Liver (tissue), 9 donors: ENCODE measurements around the gene MRPS24. TPM values are rescaled to one million over a fixed set of nuclear protein-coding genes. Genes with fewer than 3 reads are reported as not detected.

Experiments used
- DNase-seq: peaks from one replicate; pipeline ENCODE4 v3.0.0-alpha.2; 2017; ENCODE audit warnings: low spot score
- H3K27ac ChIP-seq, 2 donors: one replicate each; pipeline ENCODE4 v1.7.0; 2013; ENCODE audit warnings: inconsistent platforms in 2 of 2, low read length in 2 of 2, control low read depth in 1 of 2, low read depth in 1 of 2, mild to moderate bottlenecking in 1 of 2
- H3K27me3 ChIP-seq, 4 donors: one replicate each; pipeline versions ENCODE4 v1.6.1 to v1.7.0; 2013; ENCODE audit warnings: low read length in 3 of 4, inconsistent platforms in 1 of 4, mild to moderate bottlenecking in 1 of 4, moderate library complexity in 1 of 4; ENCODE audit not compliant: control insufficient read depth in 4 of 4, insufficient read depth in 4 of 4
- H3K36me3 ChIP-seq, 4 donors: one replicate each; pipeline versions ENCODE4 v1.6.1 to v1.7.0; 2013; ENCODE audit warnings: low read length in 3 of 4, mild to moderate bottlenecking in 3 of 4, low read depth in 1 of 4, moderate library complexity in 1 of 4; ENCODE audit not compliant: control insufficient read depth in 4 of 4, insufficient read depth in 3 of 4
- H3K4me1 ChIP-seq, 4 donors: one replicate each; pipeline versions ENCODE4 v1.6.1 to v1.7.0; 2013; ENCODE audit warnings: low read length in 3 of 4, mild to moderate bottlenecking in 3 of 4, moderate library complexity in 1 of 4; ENCODE audit not compliant: control insufficient read depth in 4 of 4, insufficient read depth in 4 of 4
- H3K4me3 ChIP-seq, 3 donors: one replicate each; pipeline versions ENCODE4 v1.6.1 to v1.7.0; 2013; ENCODE audit warnings: low read length in 3 of 3, control low read depth in 1 of 3, low read depth in 1 of 3, mild to moderate bottlenecking in 1 of 3
- H3K9ac ChIP-seq, 2 donors: one replicate each; pipeline ENCODE4 v1.7.0; 2013; ENCODE audit warnings: low read length in 2 of 2, mild to moderate bottlenecking in 2 of 2, moderate library complexity in 2 of 2, control low read depth in 1 of 2, low read depth in 1 of 2
- H3K9me3 ChIP-seq, 4 donors: one replicate each; pipeline versions ENCODE4 v1.6.1 to v1.7.0; 2013; ENCODE audit warnings: low read length in 3 of 4; ENCODE audit not compliant: control insufficient read depth in 4 of 4
- EGR1 ChIP-seq, 2 donors: IDR thresholded peaks; 2 replicates each; pipeline ENCODE4 v1.6.1; 2016 to 2018; ENCODE audit warnings: antibody characterized with exemption in 2 of 2, low read depth in 2 of 2
- FOXA1 ChIP-seq: IDR thresholded peaks from 2 replicates; pipeline ENCODE4 v1.6.1; 2016; ENCODE audit warnings: antibody characterized with exemption
- FOXA2 ChIP-seq: IDR thresholded peaks from 2 replicates; pipeline ENCODE4 v1.6.1; 2016; ENCODE audit warnings: antibody characterized with exemption
- GABPA ChIP-seq, 2 donors: IDR thresholded peaks in 1 of 2; conservative IDR thresholded peaks in 1 of 2; 2 replicates each; pipeline ENCODE4 v1.6.1; 2016; ENCODE audit warnings: antibody characterized with exemption in 2 of 2, mild to moderate bottlenecking in 1 of 2, moderate library complexity in 1 of 2
- HNF4A ChIP-seq, 2 donors: conservative IDR thresholded peaks; 2 replicates each; pipeline ENCODE4 v1.6.1; 2016; ENCODE audit warnings: antibody characterized with exemption in 2 of 2, mild to moderate bottlenecking in 2 of 2
- HNF4G ChIP-seq: IDR thresholded peaks from 2 replicates; pipeline ENCODE4 v1.6.1; 2016; ENCODE audit warnings: antibody characterized with exemption
- JUND ChIP-seq, 2 donors: IDR thresholded peaks; 2 replicates each; pipeline ENCODE4 v1.6.1; 2016; ENCODE audit warnings: antibody characterized with exemption in 2 of 2
- NR2F2 ChIP-seq: IDR thresholded peaks from 2 replicates; pipeline ENCODE4 v1.6.1; 2016; ENCODE audit warnings: antibody characterized with exemption
- RAD21 ChIP-seq, 2 donors: IDR thresholded peaks; 2 replicates each; pipeline ENCODE4 v1.6.1; 2016; ENCODE audit warnings: antibody characterized with exemption in 2 of 2, mild to moderate bottlenecking in 2 of 2
- RXRA ChIP-seq, 2 donors: IDR thresholded peaks; 2 replicates each; pipeline ENCODE4 v1.6.1; 2017 to 2018; ENCODE audit warnings: antibody characterized with exemption in 2 of 2, mild to moderate bottlenecking in 1 of 2
- SP1 ChIP-seq: IDR thresholded peaks from 2 replicates; pipeline ENCODE4 v1.6.1; 2018; ENCODE audit warnings: antibody characterized with exemption, mild to moderate bottlenecking
- TAF1 ChIP-seq: conservative IDR thresholded peaks from 2 replicates; pipeline ENCODE4 v1.6.1; 2016; ENCODE audit warnings: antibody characterized with exemption, mild to moderate bottlenecking
- YY1 ChIP-seq: IDR thresholded peaks from 2 replicates; pipeline ENCODE4 v1.6.1; 2016; ENCODE audit warnings: antibody characterized with exemption, mild to moderate bottlenecking
- WGBS: extraction: QIAGEN DNeasy Blood & Tissue Kit; methylation state at CpG from one replicate; pipeline ENCODE4 v1.1.7; 2013; 5-methylcytosine and 5-hydroxymethylcytosine counted together
- polyA plus RNA-seq, 2 donors: library from polyadenylated mRNA; stranded (reverse) in 1 of 2; unstranded in 1 of 2; fragments of 200-250 nt in 1 of 2; fragments of >200 nt in 1 of 2; fragmentation: Nextera tagmentation in 1 of 2; extraction: Ambion mirVana in 1 of 2; gene quantifications; one replicate each; pipeline versions ENCODE4 v1.2.1 to v1.2.3, GENCODE V29; 2013 to 2015
- total RNA-seq, 2 donors: library from RNA; depleted of rRNA; stranded (reverse); fragments of >200 nt; gene quantifications; one replicate each; pipeline ENCODE4 v1.2.3, GENCODE V29; 2014
- TF ChIP-seq, protein P1 (sequence below): IDR thresholded peaks from 2 replicates; pipeline ENCODE4 v1.6.1; 2016; ENCODE audit warnings: antibody characterized with exemption
- TF ChIP-seq, protein P2 (sequence below): fragments of 150-350 bp; IDR thresholded peaks from 2 replicates; pipeline ENCODE4 v1.5.1; 2017; ENCODE audit warnings: improper control_type of control experiment, low read depth, low read length; ENCODE audit not compliant: missing input control
- TF ChIP-seq, protein P3 (sequence below): IDR thresholded peaks from 2 replicates; pipeline ENCODE4 v1.6.1; 2016; ENCODE audit warnings: antibody characterized with exemption, mild to moderate bottlenecking
- donor health status: healthy.
- donor health status: healthy.
- donor health status: healthy.
- donor health status: healthy.
- donor health status: healthy.

Gene MRPS24
- total and polyA plus RNA-seq, 4 donors = 38.7 to 177 (median 82.3) TPM

DNA sequence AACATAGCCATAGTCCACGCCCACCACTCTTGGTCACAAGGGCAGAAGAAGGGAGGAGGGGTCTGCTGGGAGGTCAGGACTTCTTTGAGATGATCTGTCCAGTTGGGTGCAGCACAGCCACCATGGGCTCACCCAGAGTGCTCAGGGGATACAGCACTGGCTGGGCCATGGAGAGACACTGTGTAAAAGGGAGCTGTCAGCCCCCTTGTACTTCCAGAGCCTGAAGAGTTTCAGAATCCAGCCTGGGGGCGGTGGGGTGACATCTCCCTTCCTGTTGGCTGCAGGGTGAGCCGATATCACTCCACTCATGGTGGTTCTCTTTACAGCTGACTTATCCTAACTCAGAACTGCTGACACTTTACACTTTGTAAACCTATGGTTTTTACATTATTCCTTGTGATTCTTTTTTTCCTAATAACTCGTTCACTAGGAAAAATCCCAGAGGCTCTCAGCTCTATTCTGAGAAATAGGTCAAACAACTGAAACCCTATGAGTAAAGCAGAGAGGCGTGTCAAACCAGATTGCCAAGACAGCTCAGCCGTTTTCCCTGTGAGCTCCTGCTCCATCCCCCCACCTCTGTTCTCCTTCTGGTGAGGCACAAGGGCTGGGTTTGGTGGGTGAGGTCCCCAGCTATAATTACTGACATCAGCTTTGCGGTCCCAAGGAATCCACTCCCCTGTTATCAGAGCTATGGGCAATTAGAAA, 3.2 kb upstream of the MRPS24 start (continued):
- TF ChIP-seq GABPA (IDR thresholded peaks at IDR 0.05 in 1 of 2, conservative IDR thresholded peaks at IDR 0.05 in 1 of 2) (no peak), RAD21 (IDR thresholded peaks at IDR 0.05) (no peak), RXRA (IDR thresholded peaks at IDR 0.05) (no peak), TAF1 (no peak), FOXA1 (no peak), HNF4A (conservative IDR thresholded peaks at IDR 0.05) (no peak)
- TF ChIP-seq, protein P1, sequence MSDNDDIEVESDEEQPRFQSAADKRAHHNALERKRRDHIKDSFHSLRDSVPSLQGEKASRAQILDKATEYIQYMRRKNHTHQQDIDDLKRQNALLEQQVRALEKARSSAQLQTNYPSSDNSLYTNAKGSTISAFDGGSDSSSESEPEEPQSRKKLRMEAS = no peak

DNA sequence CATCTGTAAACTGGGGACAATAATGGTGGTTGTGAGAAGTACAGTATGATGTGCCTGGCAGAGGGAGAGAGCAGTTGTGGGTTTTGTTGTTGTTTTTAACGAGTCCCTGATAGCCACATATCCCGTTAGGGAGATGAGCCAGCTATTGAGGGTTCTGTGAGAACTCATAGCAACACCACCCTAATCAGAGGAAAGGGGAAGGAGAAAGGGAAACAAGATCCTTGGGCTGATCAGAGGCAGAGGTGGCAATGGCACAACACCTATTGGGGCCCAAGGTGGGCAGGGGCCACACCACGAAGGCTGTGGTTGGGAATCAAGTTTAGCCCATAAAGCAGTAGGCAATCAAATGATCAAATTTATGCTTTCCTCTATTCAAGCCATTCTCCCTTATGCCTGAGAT, 1.7 kb upstream of the MRPS24 start:
- Histone ChIP-seq H3K9ac (no peak overlapping the region), H3K27me3 (no peaks in the 10 kb centered on the region), H3K9me3 (peaks cover 0 to 3% (median 0%) of the 10 kb centered on the region in 4 donors), H3K27ac (no peak overlapping the region), H3K4me3 (no peak overlapping the region), H3K36me3 (peaks cover 0 to 22% (median 15%) of the 10 kb centered on the region in 4 donors), H3K4me1 (peaks cover 4 to 17% (median 11%) of the 10 kb centered on the region in 4 donors)
- 84% methylated on average over 3 of the region's 3 CpGs for WGBS
- no peak for DNase-seq
- TF ChIP-seq, protein P2, sequence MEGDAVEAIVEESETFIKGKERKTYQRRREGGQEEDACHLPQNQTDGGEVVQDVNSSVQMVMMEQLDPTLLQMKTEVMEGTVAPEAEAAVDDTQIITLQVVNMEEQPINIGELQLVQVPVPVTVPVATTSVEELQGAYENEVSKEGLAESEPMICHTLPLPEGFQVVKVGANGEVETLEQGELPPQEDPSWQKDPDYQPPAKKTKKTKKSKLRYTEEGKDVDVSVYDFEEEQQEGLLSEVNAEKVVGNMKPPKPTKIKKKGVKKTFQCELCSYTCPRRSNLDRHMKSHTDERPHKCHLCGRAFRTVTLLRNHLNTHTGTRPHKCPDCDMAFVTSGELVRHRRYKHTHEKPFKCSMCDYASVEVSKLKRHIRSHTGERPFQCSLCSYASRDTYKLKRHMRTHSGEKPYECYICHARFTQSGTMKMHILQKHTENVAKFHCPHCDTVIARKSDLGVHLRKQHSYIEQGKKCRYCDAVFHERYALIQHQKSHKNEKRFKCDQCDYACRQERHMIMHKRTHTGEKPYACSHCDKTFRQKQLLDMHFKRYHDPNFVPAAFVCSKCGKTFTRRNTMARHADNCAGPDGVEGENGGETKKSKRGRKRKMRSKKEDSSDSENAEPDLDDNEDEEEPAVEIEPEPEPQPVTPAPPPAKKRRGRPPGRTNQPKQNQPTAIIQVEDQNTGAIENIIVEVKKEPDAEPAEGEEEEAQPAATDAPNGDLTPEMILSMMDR = no peak

DNA sequence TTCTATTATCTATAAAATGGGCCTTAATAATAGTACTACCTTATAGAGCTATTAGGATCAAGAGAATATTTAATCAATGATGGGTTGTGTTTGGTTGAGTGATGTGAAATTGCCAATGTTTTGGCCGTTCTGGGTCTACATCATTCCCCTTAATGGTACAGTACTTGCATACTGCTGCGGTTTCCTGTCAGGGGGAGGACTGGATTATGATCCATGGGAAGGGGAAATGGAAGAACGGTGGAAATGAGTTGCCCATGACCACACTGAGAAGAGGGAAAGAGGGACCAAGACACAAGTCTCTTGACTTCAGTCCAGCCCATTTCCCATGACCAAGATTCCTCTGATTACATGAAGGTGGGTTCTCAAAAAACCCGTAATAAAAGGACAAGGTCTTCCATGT, 999 bp upstream of the MRPS24 start:
- peaks cover 0 to 18% (median 12%) of the 10 kb centered on the region in 4 donors for H3K36me3 ChIP-seq
- WGBS = 85% methylated on average over 4 of the region's 4 CpGs
- TF ChIP-seq HNF4G (no peak), SP1 (no peak)
- H3K4me1 ChIP-seq = peaks cover 4 to 17% (median 11%) of the 10 kb centered on the region in 4 donors
- no peak for DNase-seq
- H3K9me3 ChIP-seq = peaks cover 0 to 3% (median 0%) of the 10 kb centered on the region in 4 donors
- no peak overlapping the region for H3K4me3 ChIP-seq
- no peak overlapping the region for H3K27ac ChIP-seq
- H3K27me3 ChIP-seq = no peaks in the 10 kb centered on the region
- H3K9ac ChIP-seq = no peak overlapping the region

DNA sequence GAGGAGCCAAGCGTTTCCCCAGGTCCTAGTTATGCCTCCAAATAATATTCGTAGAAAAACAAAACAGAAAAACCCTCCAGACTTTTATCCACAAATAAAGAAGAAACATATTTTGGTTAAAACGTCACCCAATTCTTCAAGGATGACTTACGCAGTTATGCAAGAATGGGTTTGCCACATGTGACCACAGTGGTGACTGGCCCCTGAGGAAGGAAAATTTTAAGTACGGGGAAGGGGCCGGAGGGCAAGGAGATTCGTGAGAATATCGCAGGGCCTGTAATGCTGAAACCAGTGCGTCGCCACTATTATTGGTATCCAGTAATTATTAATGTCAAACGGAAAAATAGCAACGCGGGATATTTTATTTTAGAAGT, 537 bp upstream of the MRPS24 start:
- DNase-seq = no peak
- peaks cover 0 to 14% (median 11%) of the 10 kb centered on the region in 4 donors for H3K36me3 ChIP-seq
- H3K9me3 ChIP-seq = peaks cover 0 to 3% (median 0%) of the 10 kb centered on the region in 4 donors
- H3K9ac ChIP-seq = peak overlapping the region in 1 of 2 donors; percentile 24
- peak overlapping the region; percentile 68 to 74 for H3K27ac ChIP-seq
- 53% methylated on average over 13 of the region's 13 CpGs for WGBS
- peaks cover 4 to 17% (median 11%) of the 10 kb centered on the region in 4 donors for H3K4me1 ChIP-seq
- H3K27me3 ChIP-seq = no peaks in the 10 kb centered on the region
- peak overlapping the region; percentile 61 to 97 (median 91) for H3K4me3 ChIP-seq
- TF ChIP-seq FOXA2 (no peak), HNF4A (conservative IDR thresholded peaks at IDR 0.05) (no peak), RAD21 (IDR thresholded peaks at IDR 0.05) (no peak), FOXA1 (no peak), EGR1 (IDR thresholded peaks at IDR 0.05; ENCODE audit: low read depth in 2 of 2) (no peak), NR2F2 (no peak), TAF1 (no peak), JUND (IDR thresholded peaks at IDR 0.05) (no peak), YY1 (no peak), GABPA (IDR thresholded peaks at IDR 0.05 in 1 of 2, conservative IDR thresholded peaks at IDR 0.05 in 1 of 2) (no peak)
- TF ChIP-seq, protein P2 = no peak
- TF ChIP-seq, protein P3, sequence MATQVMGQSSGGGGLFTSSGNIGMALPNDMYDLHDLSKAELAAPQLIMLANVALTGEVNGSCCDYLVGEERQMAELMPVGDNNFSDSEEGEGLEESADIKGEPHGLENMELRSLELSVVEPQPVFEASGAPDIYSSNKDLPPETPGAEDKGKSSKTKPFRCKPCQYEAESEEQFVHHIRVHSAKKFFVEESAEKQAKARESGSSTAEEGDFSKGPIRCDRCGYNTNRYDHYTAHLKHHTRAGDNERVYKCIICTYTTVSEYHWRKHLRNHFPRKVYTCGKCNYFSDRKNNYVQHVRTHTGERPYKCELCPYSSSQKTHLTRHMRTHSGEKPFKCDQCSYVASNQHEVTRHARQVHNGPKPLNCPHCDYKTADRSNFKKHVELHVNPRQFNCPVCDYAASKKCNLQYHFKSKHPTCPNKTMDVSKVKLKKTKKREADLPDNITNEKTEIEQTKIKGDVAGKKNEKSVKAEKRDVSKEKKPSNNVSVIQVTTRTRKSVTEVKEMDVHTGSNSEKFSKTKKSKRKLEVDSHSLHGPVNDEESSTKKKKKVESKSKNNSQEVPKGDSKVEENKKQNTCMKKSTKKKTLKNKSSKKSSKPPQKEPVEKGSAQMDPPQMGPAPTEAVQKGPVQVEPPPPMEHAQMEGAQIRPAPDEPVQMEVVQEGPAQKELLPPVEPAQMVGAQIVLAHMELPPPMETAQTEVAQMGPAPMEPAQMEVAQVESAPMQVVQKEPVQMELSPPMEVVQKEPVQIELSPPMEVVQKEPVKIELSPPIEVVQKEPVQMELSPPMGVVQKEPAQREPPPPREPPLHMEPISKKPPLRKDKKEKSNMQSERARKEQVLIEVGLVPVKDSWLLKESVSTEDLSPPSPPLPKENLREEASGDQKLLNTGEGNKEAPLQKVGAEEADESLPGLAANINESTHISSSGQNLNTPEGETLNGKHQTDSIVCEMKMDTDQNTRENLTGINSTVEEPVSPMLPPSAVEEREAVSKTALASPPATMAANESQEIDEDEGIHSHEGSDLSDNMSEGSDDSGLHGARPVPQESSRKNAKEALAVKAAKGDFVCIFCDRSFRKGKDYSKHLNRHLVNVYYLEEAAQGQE = no peak
- TF ChIP-seq, protein P1 = no peak
